Neural cell (in vitro differentiated cells): ENCODE results near the gene RAC3. TPM values are rescaled to one million over a fixed set of nuclear protein-coding genes. Genes with fewer than 3 reads are reported as not detected.

ENCODE experiments used
- H2AFZ ChIP-seq: fragments of 200-600, 300-800 bp; sonication (generic), shearing (Covaris generic); 2 replicates; pipeline ENCODE4 v1.6.0; 2014; ENCODE audit warnings: low read depth, mild to moderate bottlenecking, antibody characterized with exemption, low read length, moderate library complexity
- H3F3A ChIP-seq: fragments of 200-600 bp; shearing (Covaris generic); 2 replicates; pipeline ENCODE4 v1.6.1; 2016; ENCODE audit warnings: mild to moderate bottlenecking, moderate library complexity, mixed read lengths, antibody characterized with exemption, low read length; ENCODE audit not compliant: insufficient read depth, poor library complexity, severe bottlenecking
- H3K27ac ChIP-seq: fragments of 200-600, 300-800 bp; sonication (generic), shearing (Covaris generic); 2 replicates; pipeline ENCODE4 v1.5.1; 2014; ENCODE audit warnings: mild to moderate bottlenecking, low read length, moderate library complexity
- H3K27me3 ChIP-seq: fragments of 300-800, 200-600 bp; sonication (generic), shearing (Covaris generic); 2 replicates; pipeline ENCODE4 v1.6.0; 2014; ENCODE audit warnings: mild to moderate bottlenecking, low read depth, low read length, moderate library complexity; ENCODE audit not compliant: insufficient read depth
- H3K36me3 ChIP-seq: fragments of 300-800, 200-600 bp; sonication (generic), shearing (Covaris generic); 2 replicates; pipeline ENCODE4 v1.5.1; 2014; ENCODE audit warnings: mild to moderate bottlenecking, antibody characterized with exemption, low read length, moderate library complexity; ENCODE audit not compliant: insufficient read depth
- H3K4me2 ChIP-seq: fragments of 300-800, 200-600 bp; sonication (generic), shearing (Covaris generic); 2 replicates; pipeline ENCODE4 v1.6.0; 2014; ENCODE audit warnings: mild to moderate bottlenecking, low read length
- H3K4me3 ChIP-seq: fragments of 300-800, 200-600 bp; sonication (generic), shearing (Covaris generic); 2 replicates; pipeline ENCODE4 v1.5.1; 2014; ENCODE audit warnings: mild to moderate bottlenecking, low read length, moderate library complexity
- H3K79me2 ChIP-seq: fragments of 200-600 bp; shearing (Covaris generic); replicated peaks from 2 replicates; pipeline ENCODE4 v1.6.0; 2014; ENCODE audit warnings: mild to moderate bottlenecking, low read length, moderate library complexity; ENCODE audit not compliant: insufficient read depth
- H3K9ac ChIP-seq: fragments of 300-800, 200-600 bp; sonication (generic), shearing (Covaris generic); 2 replicates; pipeline ENCODE4 v1.6.1; 2016; ENCODE audit warnings: mild to moderate bottlenecking, low read length, mixed read lengths
- H3K9me2 ChIP-seq: fragments of 200-600 bp; shearing (Covaris generic); 2 replicates; pipeline ENCODE4 v1.6.1; 2016; ENCODE audit warnings: mild to moderate bottlenecking, low read length, mixed read lengths; ENCODE audit not compliant: insufficient read depth
- H3K9me3 ChIP-seq: fragments of 200-600, 300-800 bp; sonication (generic), shearing (Covaris generic); 2 replicates; pipeline ENCODE4 v1.6.1; 2016; ENCODE audit warnings: mild to moderate bottlenecking, mixed run types, low read length, moderate library complexity, mixed read lengths
- H4K20me1 ChIP-seq: fragments of 200-600 bp; shearing (Covaris generic); 2 replicates; pipeline ENCODE4 v1.6.1; 2016; ENCODE audit warnings: mild to moderate bottlenecking, mixed run types; ENCODE audit not compliant: insufficient read depth
- EP300 ChIP-seq: fragments of 450-650 bp; conservative IDR thresholded peaks from 2 replicates; pipeline ENCODE4 v1.6.1; 2014; ENCODE audit warnings: antibody characterized with exemption, mild to moderate bottlenecking, moderate library complexity; ENCODE audit not compliant: poor library complexity, severe bottlenecking
- EZH2 ChIP-seq: fragments of 200-600, 300-800 bp; shearing (Covaris generic), sonication (generic); IDR thresholded peaks from 2 replicates; pipeline ENCODE4 v1.6.1; 2014; ENCODE audit warnings: antibody characterized with exemption, low read length, borderline replicate concordance, mild to moderate bottlenecking; ENCODE audit not compliant: insufficient read depth, poor library complexity, severe bottlenecking
- MXI1 ChIP-seq: fragments of 450-650 bp; conservative IDR thresholded peaks from 2 replicates; pipeline ENCODE4 v1.6.1; 2014; ENCODE audit warnings: antibody characterized with exemption, mild to moderate bottlenecking; ENCODE audit not compliant: poor library complexity, severe bottlenecking
- POLR2AphosphoS5 ChIP-seq: IDR thresholded peaks from 2 replicates; pipeline ENCODE4 v1.6.1; 2012
- RAD21 ChIP-seq: fragments of 450-650 bp; conservative IDR thresholded peaks from 2 replicates; pipeline ENCODE4 v1.6.1; 2014; ENCODE audit warnings: antibody characterized with exemption, mild to moderate bottlenecking, moderate library complexity
- SMC3 ChIP-seq: fragments of 450-650 bp; conservative IDR thresholded peaks from 2 replicates; pipeline ENCODE4 v1.6.1; 2014; ENCODE audit warnings: antibody characterized with exemption, mild to moderate bottlenecking, moderate library complexity; ENCODE audit not compliant: poor library complexity
- TAF1 ChIP-seq: IDR thresholded peaks from 2 replicates; pipeline ENCODE4 v1.6.1; 2012; ENCODE audit warnings: low read depth
- polyA plus RNA-seq: library from polyadenylated mRNA; depleted of rRNA; stranded (reverse); fragments of >200 nt; gene quantifications from 2 replicates; pipeline ENCODE4 v1.2.3, GENCODE V29; 2014
- TF ChIP-seq, protein P1 (sequence below): fragments of 450-650 bp; IDR thresholded peaks from 2 replicates; pipeline ENCODE4 v1.5.1; 2014; ENCODE audit warnings: antibody characterized with exemption, mild to moderate bottlenecking, moderate library complexity; ENCODE audit not compliant: poor library complexity, severe bottlenecking
- TF ChIP-seq, protein P2 (sequence below): IDR thresholded peaks from 2 replicates; pipeline ENCODE4 v1.6.1; 2012; ENCODE audit warnings: borderline replicate concordance

Gene RAC3
- polyA plus RNA-seq, 1 donor from 2014 or later: 211 TPM

DNA sequence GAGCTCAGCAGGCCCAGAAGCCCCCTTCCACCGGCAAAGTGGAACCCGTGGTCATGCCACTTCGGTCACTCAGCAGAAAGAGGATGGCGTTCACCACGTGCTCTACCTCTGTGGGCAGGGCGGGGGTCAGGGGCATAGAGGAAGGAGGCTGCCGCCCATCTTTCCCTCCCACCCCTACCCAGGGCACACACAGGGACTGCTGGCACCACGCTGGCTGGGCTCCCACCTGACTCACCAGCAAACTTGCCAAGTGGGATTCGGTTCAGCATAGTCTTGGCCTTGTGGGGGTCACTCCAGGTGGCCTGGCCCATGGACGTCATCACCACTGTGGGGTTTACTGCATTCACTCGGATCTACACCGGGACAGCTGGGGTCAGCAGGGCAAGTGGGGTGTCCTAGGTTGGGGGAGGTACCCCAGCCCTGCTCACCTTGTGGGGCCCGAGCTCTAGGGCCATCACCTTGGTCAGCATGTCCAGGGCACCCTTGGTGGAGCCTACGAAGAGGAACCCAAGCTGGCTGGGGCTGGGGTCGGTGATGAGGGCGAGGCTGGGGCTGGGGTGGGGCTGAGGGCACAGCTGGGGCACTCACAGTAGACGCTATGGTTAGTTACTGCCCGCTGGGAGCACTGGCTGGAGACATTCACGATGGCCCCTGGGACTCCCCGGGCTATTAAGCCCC lies 4.6 kb downstream of the RAC3 start:
- TF ChIP-seq, protein P1, sequence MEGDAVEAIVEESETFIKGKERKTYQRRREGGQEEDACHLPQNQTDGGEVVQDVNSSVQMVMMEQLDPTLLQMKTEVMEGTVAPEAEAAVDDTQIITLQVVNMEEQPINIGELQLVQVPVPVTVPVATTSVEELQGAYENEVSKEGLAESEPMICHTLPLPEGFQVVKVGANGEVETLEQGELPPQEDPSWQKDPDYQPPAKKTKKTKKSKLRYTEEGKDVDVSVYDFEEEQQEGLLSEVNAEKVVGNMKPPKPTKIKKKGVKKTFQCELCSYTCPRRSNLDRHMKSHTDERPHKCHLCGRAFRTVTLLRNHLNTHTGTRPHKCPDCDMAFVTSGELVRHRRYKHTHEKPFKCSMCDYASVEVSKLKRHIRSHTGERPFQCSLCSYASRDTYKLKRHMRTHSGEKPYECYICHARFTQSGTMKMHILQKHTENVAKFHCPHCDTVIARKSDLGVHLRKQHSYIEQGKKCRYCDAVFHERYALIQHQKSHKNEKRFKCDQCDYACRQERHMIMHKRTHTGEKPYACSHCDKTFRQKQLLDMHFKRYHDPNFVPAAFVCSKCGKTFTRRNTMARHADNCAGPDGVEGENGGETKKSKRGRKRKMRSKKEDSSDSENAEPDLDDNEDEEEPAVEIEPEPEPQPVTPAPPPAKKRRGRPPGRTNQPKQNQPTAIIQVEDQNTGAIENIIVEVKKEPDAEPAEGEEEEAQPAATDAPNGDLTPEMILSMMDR: no peak
- TF ChIP-seq SMC3 (no peak), TAF1 (no peak), EP300 (no peak)
- Histone ChIP-seq H2AFZ (no peak overlapping the region), H3K79me2 (no peaks in the 10 kb centered on the region), H3K9me3 (no peaks in the 10 kb centered on the region), H3K36me3 (no peaks in the 10 kb centered on the region), H3K9me2 (no peaks in the 10 kb centered on the region), H3K27me3 (no peaks in the 10 kb centered on the region), H3K27ac (no peak overlapping the region), H3K4me3 (peak overlapping the region; percentile 93), H3K4me2 (no peak overlapping the region), H3F3A (peaks cover 8% of the 10 kb centered on the region), H3K9ac (peak overlapping the region; percentile 77), H4K20me1 (no peaks in the 10 kb centered on the region)

DNA sequence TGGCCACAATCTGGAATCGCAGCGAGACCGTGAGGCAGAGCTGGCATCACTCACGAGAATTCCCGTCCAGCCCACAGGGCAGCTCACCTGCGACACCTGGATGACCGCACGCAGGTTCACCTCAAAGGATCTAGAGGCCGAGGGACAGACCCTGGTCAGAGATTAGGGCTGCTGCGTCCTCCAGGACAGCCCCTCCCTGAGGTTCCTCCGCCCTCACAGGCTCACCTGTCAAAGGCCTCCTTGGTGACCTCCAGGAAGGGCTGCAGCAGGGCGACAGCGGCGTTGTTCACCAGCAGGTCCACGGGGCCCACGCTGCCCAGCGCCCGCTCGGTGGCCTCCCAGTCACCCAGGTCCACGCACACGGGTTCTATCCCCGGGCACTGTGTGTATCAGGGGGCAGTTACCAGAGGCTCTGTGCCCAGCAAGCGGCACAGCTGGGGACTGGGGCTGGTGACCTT lies 5.2 kb downstream of the RAC3 start:
- Histone ChIP-seq H3F3A (peaks cover 8% of the 10 kb centered on the region), H4K20me1 (no peaks in the 10 kb centered on the region), H3K27me3 (no peaks in the 10 kb centered on the region), H3K9ac (peak overlapping the region; percentile 77), H3K36me3 (no peaks in the 10 kb centered on the region), H3K4me2 (peak overlapping the region; percentile 51), H3K9me2 (no peaks in the 10 kb centered on the region), H2AFZ (no peak overlapping the region), H3K79me2 (no peaks in the 10 kb centered on the region), H3K27ac (peak overlapping the region; percentile 74), H3K4me3 (peak overlapping the region; percentile 93), H3K9me3 (no peaks in the 10 kb centered on the region)
- TF ChIP-seq RAD21 (no peak), EP300 (no peak), POLR2AphosphoS5 (no peak), TAF1 (no peak), SMC3 (no peak), EZH2 (no peak), MXI1 (no peak)
- TF ChIP-seq, protein P2, sequence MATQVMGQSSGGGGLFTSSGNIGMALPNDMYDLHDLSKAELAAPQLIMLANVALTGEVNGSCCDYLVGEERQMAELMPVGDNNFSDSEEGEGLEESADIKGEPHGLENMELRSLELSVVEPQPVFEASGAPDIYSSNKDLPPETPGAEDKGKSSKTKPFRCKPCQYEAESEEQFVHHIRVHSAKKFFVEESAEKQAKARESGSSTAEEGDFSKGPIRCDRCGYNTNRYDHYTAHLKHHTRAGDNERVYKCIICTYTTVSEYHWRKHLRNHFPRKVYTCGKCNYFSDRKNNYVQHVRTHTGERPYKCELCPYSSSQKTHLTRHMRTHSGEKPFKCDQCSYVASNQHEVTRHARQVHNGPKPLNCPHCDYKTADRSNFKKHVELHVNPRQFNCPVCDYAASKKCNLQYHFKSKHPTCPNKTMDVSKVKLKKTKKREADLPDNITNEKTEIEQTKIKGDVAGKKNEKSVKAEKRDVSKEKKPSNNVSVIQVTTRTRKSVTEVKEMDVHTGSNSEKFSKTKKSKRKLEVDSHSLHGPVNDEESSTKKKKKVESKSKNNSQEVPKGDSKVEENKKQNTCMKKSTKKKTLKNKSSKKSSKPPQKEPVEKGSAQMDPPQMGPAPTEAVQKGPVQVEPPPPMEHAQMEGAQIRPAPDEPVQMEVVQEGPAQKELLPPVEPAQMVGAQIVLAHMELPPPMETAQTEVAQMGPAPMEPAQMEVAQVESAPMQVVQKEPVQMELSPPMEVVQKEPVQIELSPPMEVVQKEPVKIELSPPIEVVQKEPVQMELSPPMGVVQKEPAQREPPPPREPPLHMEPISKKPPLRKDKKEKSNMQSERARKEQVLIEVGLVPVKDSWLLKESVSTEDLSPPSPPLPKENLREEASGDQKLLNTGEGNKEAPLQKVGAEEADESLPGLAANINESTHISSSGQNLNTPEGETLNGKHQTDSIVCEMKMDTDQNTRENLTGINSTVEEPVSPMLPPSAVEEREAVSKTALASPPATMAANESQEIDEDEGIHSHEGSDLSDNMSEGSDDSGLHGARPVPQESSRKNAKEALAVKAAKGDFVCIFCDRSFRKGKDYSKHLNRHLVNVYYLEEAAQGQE: no peak
- TF ChIP-seq, protein P1: no peak
